ENCODE results near the gene TMEM229B. TPM values are rescaled to one million over a fixed set of nuclear protein-coding genes. Genes with fewer than 3 reads are reported as not detected.
"Not testable (repeated sequence)": the region's sequence is repeated elsewhere in the genome, so short reads cannot be mapped to it uniquely, and the experiment has no call there.

The TMEM229B gene
- total RNA-seq, 1 donor from 2014 or later: 9.8 TPM

DNA sequence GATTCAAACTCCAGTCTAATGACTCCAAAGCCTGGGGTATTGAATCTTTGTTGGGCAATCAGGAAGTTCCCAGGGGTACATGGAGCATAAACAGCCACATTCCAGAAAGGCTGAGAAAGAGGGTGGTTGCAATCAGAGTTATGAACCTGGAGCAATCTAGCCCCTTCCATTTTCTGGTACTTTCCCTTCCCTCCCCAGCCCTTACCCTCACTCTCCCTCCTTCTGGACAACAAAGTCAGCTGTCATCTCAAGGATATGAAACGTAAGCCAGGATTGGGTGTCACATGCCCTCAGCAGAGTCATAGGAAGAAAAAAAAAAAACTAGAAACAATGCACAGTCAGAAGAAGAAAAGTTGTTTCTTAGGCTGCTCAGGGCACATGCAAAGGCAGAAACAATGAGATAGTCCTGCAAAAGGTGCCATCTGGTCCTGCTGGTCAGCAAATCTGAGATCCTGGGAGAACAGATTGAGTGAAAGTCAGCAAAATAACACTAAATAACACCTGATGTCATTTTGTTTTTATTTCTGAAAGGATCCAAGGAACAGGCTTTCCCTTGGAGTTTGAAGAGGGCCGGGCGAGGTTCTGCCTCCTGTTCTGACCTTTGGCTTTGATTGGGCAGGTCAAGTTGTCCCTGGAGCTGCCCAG lies 27.1 kb downstream of the TMEM229B start:
- Histone ChIP-seq H3K36me3 (no peaks in the 10 kb centered on the region), H3K27ac (no peak overlapping the region), H3K27me3 (no peaks in the 10 kb centered on the region), H3K4me3 (no peak overlapping the region), H3K9me3 (no peaks in the 10 kb centered on the region), H3K4me1 (no peaks in the 10 kb centered on the region)
- intact Hi-C loops (cut with DNase I): no loop called here
- TF ChIP-seq POLR2AphosphoS5 (IDR thresholded peaks at IDR 0.05; ENCODE audit: insufficient read depth in 1 of 2, low read depth in 1 of 2) (no peak), POLR2A (IDR thresholded peaks at IDR 0.05) (no peak)
- TF ChIP-seq, protein P1, sequence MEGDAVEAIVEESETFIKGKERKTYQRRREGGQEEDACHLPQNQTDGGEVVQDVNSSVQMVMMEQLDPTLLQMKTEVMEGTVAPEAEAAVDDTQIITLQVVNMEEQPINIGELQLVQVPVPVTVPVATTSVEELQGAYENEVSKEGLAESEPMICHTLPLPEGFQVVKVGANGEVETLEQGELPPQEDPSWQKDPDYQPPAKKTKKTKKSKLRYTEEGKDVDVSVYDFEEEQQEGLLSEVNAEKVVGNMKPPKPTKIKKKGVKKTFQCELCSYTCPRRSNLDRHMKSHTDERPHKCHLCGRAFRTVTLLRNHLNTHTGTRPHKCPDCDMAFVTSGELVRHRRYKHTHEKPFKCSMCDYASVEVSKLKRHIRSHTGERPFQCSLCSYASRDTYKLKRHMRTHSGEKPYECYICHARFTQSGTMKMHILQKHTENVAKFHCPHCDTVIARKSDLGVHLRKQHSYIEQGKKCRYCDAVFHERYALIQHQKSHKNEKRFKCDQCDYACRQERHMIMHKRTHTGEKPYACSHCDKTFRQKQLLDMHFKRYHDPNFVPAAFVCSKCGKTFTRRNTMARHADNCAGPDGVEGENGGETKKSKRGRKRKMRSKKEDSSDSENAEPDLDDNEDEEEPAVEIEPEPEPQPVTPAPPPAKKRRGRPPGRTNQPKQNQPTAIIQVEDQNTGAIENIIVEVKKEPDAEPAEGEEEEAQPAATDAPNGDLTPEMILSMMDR (IDR thresholded peaks at IDR 0.05): no peak
- no peak for DNase-seq (ENCODE audit: extremely low spot score in 2 of 2)

DNA sequence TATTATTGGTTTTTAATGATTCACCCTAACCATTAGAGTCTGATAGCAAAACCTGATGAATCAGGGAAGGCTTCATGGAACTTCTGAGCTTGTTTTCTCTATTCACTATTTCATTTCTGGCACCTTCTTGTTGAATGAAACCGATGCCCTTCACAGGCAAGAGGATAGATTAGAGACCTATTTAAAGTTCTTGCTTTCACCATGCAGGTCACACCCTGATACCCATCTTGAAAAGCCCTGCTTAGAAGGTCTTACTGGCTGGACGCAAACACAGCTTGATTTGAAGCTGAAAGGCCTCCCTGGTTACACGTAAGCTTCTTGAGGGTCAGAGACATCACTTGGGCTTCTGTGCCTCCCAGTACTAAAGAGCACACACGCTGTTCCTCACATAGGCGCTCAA lies 29.2 kb downstream of the TMEM229B start:
- Histone ChIP-seq H3K4me1 (no peaks in the 10 kb centered on the region), H3K36me3 (no peaks in the 10 kb centered on the region), H3K27me3 (no peaks in the 10 kb centered on the region), H3K27ac (no peak overlapping the region), H3K4me3 (no peak overlapping the region), H3K9me3 (no peaks in the 10 kb centered on the region)
- DNase-seq (ENCODE audit: extremely low spot score in 2 of 2): no peak
- TF ChIP-seq POLR2AphosphoS5 (IDR thresholded peaks at IDR 0.05; ENCODE audit: insufficient read depth in 1 of 2, low read depth in 1 of 2): no peak
- TF ChIP-seq, protein P1 (IDR thresholded peaks at IDR 0.05): no peak
- no peak for TF ChIP-seq POLR2A (IDR thresholded peaks at IDR 0.05)
- intact Hi-C loops (cut with DNase I): no loop called here

DNA sequence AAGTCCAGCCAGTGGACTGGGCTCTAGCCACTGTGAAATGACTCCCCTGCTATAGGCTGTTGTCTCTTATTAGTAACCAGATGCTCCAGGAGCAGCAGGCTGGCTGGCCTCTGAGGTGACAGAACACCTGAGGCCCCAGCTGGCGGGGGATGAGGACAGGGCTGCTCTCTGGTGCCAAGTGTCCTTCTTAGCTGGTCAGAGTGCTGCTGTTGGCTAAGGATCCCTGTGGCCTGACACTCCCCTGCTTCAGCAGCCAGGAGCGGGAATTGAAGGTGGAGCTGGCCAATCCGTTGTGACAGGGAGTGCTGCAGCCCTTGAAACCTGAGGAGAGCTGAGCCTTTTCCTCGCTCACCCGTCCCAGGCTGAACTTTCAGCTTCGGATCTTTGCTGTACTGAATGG lies 30.7 kb downstream of the TMEM229B start:
- Histone ChIP-seq H3K9me3 (no peaks in the 10 kb centered on the region), H3K4me1 (no peaks in the 10 kb centered on the region), H3K27ac (no peak overlapping the region), H3K4me3 (no peak overlapping the region), H3K36me3 (no peaks in the 10 kb centered on the region), H3K27me3 (no peaks in the 10 kb centered on the region)
- intact Hi-C loops (cut with DNase I): no loop called here
- TF ChIP-seq POLR2AphosphoS5 (IDR thresholded peaks at IDR 0.05; ENCODE audit: insufficient read depth in 1 of 2, low read depth in 1 of 2): no peak
- TF ChIP-seq, protein P1 (IDR thresholded peaks at IDR 0.05): no peak
- TF ChIP-seq POLR2A (IDR thresholded peaks at IDR 0.05): no peak
- no peak for DNase-seq (ENCODE audit: extremely low spot score in 2 of 2)

DNA sequence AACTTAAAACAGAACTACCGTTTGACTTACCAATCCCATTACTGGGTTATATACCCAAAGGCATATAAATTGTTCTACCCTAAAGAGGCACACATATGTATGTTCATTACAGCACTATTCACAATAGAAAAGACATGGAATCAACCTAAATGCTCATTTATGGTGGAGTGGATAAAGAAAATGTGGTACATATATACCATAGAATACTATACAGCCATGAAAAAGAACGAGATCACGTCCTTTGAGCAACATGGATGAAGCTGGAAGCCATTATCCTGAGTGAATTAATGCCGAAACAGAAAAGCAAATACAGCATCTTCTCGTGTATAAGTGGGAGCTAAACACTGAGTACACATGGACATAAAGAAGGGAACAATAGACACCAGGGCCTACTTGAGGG lies 31.8 kb downstream of the TMEM229B start:
- no peaks in the 10 kb centered on the region for H3K9me3 ChIP-seq
- intact Hi-C loops (cut with DNase I): no loop called here
- H3K36me3 ChIP-seq: no peaks in the 10 kb centered on the region
- H3K4me1 ChIP-seq: no peaks in the 10 kb centered on the region
- no peaks in the 10 kb centered on the region for H3K27me3 ChIP-seq
- DNase-seq (ENCODE audit: extremely low spot score in 2 of 2): no peak
- no peak overlapping the region for H3K4me3 ChIP-seq
- TF ChIP-seq, protein P1 (IDR thresholded peaks at IDR 0.05): no peak
- TF ChIP-seq POLR2A (IDR thresholded peaks at IDR 0.05) (no peak), POLR2AphosphoS5 (IDR thresholded peaks at IDR 0.05; ENCODE audit: insufficient read depth in 1 of 2, low read depth in 1 of 2) (no peak)
- H3K27ac ChIP-seq: no peak overlapping the region

- Histone ChIP-seq H3K4me1 (no peaks in the 10 kb centered on the region), H3K36me3 (no peaks in the 10 kb centered on the region), H3K27ac (no peak overlapping the region), H3K4me3 (no peak overlapping the region), H3K27me3 (no peaks in the 10 kb centered on the region), H3K9me3 (no peaks in the 10 kb centered on the region)
- DNase-seq (ENCODE audit: extremely low spot score in 2 of 2): no peak
- TF ChIP-seq, protein P1 (IDR thresholded peaks at IDR 0.05): no peak
- intact Hi-C loops (cut with DNase I): no loop called here
Observed at GRCh38 chr14:67453575-67454300, 34.8 kb downstream of the TMEM229B start.

DNA sequence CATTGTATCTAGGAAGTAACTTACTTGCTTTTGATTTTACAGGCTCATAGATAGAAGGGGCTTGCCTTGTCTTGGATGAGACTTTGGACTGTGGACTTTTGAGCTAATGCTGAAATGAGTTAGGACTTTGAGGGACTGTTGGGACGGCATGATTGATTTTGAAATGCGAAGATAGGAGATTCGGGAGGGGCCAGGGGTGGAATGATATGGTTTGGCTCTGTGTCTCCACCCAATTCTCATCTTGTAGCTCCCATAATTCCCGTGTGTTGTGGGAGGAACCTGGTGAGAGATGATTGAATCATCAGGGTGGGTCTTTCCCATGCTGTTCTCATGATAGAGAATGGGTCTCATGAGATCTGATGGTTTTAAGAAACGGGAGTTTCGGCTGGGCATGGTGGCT lies 36.9 kb downstream of the TMEM229B start:
- intact Hi-C loops (cut with DNase I); H3K27ac ChIP-seq; H3K27me3 ChIP-seq; DNase-seq (ENCODE audit: extremely low spot score in 2 of 2); H3K4me3 ChIP-seq; H3K4me1 ChIP-seq; H3K36me3 ChIP-seq; H3K9me3 ChIP-seq: not testable (repeated sequence)

Measured in vagina (tissue), 2 donors.